ENCODE measurements around the gene MARCHF7.
"Not testable (repeated sequence)": the region's sequence is repeated elsewhere in the genome, so short reads cannot be mapped to it uniquely, and the experiment has no call there.

MARCHF7 gene

GRCh38 chr2:159722580-159722979 is 10.3 kb downstream of the MARCHF7 start:
- DNase-seq = no peak

DNA sequence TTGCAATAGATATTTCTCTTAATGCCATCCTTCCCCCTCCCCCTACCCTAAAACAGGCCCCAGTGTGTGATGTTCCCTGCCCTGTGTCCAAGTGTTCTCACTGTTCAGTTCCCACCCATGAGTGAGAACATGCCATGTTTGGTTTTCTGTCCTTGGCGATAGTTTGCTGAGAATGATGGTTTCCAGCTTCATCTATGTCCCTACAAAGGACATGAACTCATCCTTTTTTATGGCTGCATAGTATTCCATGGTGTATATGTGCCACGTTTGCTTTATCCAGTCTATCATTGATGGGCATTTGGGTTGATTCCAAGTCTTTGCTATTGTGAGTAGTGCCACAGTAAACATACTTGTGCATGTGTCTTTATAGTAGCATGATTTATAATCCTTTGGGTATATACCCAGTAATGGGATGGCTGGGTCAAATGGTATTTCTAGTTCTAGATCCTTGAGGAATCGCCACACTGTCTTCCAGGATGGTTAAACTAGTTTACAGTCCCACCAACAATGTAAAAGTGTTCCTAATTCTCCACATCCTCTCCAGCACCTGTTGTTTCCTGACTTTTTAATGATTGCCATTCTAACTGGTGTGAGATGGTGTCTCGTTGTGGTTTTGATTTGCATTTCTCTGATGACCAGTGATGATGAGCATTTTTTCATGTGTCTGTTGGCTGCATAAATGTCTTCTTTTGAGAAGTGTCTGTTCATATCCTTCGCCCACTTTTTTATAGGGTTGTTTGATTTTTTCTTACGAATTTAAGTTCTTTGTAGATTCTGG is 12.7 kb downstream of the MARCHF7 start:
- DNase-seq = not testable (repeated sequence)

- DNase-seq = no peak
Observed at GRCh38 chr2:159725713-159726112, 13.4 kb downstream of the MARCHF7 start.

DNA sequence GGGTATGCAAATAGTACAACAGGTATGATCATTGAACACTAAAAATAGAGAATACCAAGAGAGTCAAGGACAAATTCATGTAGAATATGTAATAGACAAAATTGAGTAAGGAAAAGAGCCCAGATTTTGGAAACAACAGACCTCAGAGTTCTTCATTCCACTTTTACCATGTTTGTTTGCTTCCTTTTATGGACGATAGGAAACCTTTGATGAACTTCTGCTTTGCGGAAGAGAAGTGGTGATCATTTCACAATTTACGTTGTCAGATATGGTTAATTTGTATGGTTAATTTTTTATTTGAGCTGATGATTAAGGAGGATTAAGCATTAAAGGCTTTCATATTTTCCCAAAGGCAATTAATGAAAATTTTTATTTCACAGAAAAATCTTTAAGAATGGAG is 16.3 kb downstream of the MARCHF7 start:
- DNase-seq = no peak

DNA sequence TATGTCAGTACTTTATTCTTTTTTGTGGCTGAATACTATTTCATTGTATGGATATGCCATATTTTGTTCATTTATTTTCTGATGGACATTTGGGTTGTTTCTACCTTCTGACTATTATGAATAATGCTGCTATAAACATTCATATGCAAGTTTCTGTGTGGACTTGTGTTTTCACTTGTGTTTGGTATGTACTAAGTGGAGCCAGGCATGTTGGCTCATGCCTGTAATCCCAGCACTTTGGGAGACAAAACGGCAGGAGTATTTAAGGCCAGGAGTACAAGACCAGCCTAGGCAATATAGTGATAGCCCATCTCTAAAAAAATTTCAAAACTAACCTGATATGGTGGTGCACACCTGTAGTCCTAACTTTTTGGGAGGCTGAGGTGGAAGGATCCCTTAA is 23.3 kb downstream of the MARCHF7 start:
- DNase-seq = no peak

DNA sequence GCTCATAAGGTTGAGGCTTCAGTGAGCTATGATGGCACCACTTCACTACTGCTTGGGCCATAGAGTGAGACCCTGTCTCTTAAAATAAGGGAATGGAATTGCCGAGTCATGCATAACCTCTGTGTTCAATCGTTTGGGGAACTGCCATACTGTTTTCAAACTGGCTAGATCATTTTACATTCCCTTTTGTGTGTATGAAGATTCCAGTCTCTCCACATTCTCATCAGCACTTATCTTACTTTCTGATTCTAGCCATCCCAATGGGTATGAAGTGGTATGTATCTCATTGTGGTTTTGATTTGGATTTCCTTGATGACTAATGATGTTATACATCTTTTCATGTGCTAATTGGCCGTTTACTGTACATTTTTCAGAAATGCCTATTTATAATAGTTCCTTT is 23.7 kb downstream of the MARCHF7 start:
- no peak for DNase-seq

- no peak for DNase-seq
Observed at GRCh38 chr2:159737292-159737916, 25.1 kb downstream of the MARCHF7 start.

- no peak for DNase-seq
Observed at GRCh38 chr2:159737917-159738296, 25.6 kb downstream of the MARCHF7 start.

- DNase-seq = no peak
Observed at GRCh38 chr2:159738509-159739390, 26.4 kb downstream of the MARCHF7 start.

GRCh38 chr2:159742846-159743245 is 30.5 kb downstream of the MARCHF7 start:
- DNase-seq = no peak

- DNase-seq = no peak
Observed at GRCh38 chr2:159744363-159744762, 32.1 kb downstream of the MARCHF7 start.

GRCh38 chr2:159745237-159745636 is 32.9 kb downstream of the MARCHF7 start:
- not testable (repeated sequence) for DNase-seq

GRCh38 chr2:159748089-159748488 is 35.8 kb downstream of the MARCHF7 start:
- DNase-seq = no peak

DNA sequence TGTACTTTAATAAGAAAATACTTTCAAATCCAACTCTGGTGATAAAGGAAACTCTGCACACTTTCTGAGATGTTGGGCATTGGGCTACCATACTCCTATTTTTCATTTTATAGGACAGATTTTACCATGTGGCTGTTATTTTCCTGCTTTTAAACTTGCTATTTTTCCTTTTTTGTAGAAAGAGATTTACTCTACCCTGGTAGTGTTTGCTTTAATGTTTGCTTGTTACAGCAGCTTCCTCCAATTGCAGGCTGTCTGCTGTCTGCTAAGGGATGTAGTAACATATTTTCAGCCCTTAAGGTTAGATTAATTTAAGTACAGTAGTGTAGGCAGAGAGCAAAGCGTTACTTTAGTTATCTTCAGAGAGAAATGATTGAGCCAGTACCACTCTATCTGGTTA is 38.6 kb downstream of the MARCHF7 start:
- DNase-seq = no peak

GRCh38 chr2:159753797-159754196 is 41.5 kb downstream of the MARCHF7 start:
- no peak for DNase-seq

GRCh38 chr2:159755014-159755413 is 42.7 kb downstream of the MARCHF7 start:
- DNase-seq = no peak

GRCh38 chr2:159755788-159756187 is 43.5 kb downstream of the MARCHF7 start:
- no peak for DNase-seq

DNA sequence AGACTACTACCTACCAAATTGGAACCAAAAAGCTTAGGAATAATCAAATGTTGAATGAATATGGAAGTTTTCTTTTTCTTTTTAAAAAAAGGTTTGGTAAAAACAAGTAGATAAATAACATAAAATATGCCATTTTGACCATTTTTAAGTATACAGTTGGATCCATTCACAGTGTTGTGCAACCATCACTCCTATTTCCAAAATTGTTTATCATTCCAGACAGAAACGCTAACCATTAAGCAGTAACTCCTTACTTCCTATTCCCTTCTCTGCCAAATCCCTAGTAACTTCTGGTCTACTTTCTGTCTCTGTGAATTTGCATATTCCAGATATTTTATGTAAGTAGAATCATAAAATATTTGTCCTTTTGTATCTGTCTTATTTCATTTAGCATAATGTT is 45.9 kb downstream of the MARCHF7 start:
- no peak for DNase-seq

DNA sequence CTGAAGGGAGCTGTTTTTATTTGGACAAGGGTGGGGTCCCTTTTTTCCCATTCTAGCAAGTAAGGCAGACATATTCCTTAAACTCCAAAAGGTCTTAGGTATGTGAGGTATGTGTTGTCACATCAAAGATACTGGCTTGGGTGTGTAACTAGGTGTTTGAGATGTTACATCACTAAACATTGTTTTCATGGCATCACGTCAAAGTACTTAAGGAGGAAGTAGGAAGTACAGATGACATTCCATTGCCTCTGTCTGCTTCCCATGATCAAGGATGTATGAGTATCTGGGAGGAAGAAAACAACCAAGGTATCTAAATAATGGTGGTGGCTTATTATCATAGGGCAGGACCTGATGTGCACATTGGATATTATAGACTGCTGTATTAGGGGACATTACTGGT is 46.4 kb downstream of the MARCHF7 start:
- no peak for DNase-seq

GRCh38 chr2:159759577-159759976 is 47.3 kb downstream of the MARCHF7 start:
- DNase-seq = no peak

GRCh38 chr2:159760326-159760725 is 48.0 kb downstream of the MARCHF7 start:
- DNase-seq = no peak

GRCh38 chr2:159762075-159762474 is 49.8 kb downstream of the MARCHF7 start:
- DNase-seq = no peak
